Activated CD4-positive, alpha-beta T cell treated with anti-CD3 and anti-CD28 coated beads, Interleukin-2, amount 50 U/mL, for 1 hour (primary cell): ENCODE measurements around the gene ELK1.
"Not testable (repeated sequence)": the region's sequence is repeated elsewhere in the genome, so short reads cannot be mapped to it uniquely, and the experiment has no call there.

Experiments
- DNase-seq: peaks from one replicate; pipeline ENCODE4 v3.0.0-alpha.2; 2020

Gene ELK1

GRCh38 chrX:47650164-47651042 lies at the start of gene ELK1:
Gene ELK1 (minus strand): TSS chrX:47650563. CDS start chrX:47641441, 9,122 bp downstream.
- DNase-seq, result peak; percentile 84

GRCh38 chrX:47697181-47697580 lies 46.8 kb upstream of the ELK1 start:
- DNase-seq, result no peak

GRCh38 chrX:47690175-47690574 lies 39.8 kb upstream of the ELK1 start:
- no peak for DNase-seq

DNA sequence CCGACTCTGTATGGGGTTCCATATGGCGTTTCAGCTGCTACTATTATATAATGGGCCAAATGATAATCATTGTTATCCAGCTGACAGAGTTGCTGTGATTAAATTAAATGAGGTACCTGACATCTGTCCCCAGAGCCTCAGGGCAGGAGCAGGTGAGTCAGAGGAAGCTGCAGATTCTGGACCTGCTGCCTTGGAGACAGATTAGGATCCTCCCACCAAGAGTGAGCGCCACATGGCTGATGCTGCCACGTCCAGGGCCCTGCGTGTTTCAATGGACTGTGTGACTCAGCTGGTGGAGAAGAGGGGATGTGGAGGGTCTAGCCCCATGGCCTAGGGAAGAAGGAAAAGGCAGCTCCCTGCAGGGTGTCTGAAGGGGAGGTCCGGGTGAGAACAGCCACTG lies 36.9 kb upstream of the ELK1 start:
- DNase-seq, result no peak

GRCh38 chrX:47683829-47684205 lies 33.5 kb upstream of the ELK1 start:
- DNase-seq, result no peak

GRCh38 chrX:47683184-47683828 lies 32.9 kb upstream of the ELK1 start:
- no peak for DNase-seq

DNA sequence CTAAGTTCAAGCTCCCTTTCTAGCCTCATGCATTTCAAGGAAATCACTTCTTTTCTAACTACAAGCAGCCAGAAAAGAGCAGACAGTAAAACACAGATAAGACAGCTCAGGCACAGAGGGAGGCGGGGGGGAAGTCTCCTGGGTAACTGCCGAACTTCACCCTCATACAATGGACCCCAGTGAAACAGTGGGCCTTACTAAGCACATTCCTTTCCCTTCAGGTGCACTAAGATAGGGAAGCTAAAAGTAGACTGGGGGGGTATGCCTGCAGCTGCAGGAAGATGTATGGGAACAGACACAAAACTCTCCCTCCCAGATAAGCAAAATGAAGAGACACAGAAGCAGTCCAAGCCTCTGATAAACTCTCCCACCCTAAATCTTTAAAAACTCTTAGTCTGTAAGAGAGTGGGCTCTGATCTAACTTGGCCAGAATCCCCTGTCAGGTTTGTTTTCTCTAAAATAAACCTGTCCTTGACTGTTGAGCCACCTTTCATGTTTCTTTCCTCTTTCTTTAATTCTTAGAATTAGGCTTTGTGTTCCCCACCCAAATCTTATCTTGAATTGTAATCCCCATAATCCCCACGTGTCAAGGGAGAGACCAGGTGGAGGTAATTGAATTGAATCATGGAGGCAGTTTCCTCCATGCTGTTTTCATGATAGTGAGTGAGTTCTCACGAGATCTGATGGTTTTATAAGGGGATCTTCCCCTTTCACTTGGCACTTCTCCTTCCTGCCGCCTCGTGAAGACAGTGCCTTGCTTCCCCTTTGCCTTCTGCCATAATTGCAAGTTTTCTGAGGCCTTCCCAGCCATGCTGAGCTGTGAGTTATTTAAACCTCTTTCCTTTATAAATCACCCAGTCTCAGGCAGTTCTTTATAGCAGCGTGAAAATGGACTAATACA lies 25.8 kb upstream of the ELK1 start:
- not testable (repeated sequence) for DNase-seq

- DNase-seq, result no peak
Measured at GRCh38 chrX:47674776-47675175, 24.4 kb upstream of the ELK1 start.

DNA sequence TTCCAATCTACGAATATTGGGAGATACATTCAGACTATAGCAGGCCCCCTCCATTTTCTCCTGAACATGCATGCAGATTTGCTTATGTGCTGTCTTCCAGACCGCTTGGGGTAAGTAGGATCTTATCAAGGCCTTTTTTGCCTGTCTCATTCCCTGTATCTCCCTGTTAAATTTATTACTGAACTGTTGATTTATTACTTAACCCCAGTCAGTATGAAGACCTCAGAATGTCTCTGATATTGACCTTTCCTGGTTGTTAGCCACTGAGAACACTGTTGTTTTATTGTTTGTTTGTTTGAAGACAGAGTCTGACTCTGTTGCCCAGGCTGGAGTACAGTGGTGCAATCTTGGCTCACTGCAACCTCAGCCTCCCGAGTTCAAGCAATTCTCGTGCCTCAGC lies 15.4 kb upstream of the ELK1 start:
- DNase-seq, result not testable (repeated sequence)

DNA sequence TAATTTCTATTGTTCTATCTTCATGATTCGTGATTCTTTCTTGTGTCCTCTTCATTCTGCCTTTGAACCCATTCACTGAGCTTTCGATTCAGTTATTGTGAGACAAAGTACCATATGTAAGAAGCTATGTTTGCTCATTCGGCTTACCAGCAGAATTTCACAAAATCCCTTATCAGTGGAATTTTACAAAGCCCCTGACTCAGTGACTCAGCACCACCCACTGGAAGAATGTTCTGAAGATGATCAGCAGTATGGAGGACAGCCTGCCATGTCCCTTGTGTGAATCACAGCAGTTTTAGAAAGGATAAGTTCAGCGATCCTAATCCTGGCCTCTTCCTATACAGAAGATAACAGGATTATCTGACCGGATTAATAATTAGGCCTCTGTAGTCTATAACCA lies 14.4 kb upstream of the ELK1 start:
- DNase-seq, result no peak

DNA sequence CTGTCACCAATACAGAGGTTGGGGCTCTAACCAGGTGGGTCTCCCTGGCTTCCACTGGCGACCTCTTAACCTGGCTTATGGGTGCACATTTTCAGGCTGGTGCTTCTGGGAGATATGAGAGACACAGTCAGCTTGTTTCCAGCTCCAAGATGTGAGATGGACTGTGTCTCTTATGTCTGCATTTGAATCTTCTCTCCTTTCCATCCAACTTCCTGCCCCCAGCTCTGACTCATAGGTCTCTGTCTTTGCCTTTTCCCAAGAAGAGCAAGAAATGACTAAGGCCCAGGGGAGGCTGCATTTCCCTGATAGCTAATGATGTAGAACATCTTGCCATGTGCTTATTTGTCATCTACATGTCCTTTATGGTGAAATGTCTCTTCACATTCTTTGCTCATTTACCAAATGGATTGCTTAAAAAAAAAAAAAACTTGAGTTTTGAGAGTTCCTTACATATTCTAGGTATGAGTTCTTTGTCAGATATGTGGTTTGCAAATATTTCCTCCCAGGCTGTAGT lies 11.8 kb upstream of the ELK1 start:
- no peak for DNase-seq

DNA sequence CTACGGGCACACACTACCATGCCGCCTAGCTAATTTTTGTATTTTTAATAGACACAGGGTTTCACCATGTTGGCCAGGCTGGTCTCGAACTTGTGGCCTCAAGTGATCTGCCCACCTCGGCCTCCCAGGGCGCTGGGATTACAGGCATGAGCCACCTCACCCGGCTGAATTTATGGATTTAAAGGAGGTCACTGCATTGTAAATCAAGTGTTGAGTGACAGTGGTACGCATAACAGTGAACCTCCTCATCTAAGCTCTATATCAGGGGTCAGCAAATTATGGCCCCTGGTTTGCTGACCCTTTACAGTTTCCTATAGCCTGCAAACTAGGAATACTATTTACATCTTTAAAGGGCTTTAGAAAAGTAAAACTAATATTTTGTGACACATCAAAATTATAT lies 11.2 kb upstream of the ELK1 start:
- DNase-seq, result no peak

GRCh38 chrX:47659421-47659726 lies 9.0 kb upstream of the ELK1 start:
- DNase-seq, result no peak

- peak; percentile 91 for DNase-seq
Measured at GRCh38 chrX:47658684-47659420, 8.5 kb upstream of the ELK1 start, which contains the start of gene UXT. Gene UXT (minus strand): TSS chrX:47659180. CDS start chrX:47658927, 253 bp downstream.

DNA sequence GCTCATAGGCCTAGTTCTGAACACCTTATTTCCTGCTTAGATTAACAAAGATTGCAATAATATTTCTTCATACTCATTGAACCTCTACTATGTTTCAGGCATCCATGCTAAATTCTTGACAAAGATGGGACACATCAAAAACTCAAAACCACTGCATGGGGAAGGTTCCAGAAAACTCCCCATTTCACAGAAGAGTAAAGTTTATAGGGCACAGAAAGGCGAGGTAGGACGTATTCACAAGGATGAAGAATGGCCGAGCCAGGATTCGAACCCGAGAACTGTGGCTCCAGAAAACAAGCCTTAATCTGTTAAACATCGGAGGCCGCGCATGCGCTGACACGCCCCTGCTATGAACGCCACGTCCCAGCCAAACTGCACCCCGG lies 7.9 kb upstream of the ELK1 start:
- DNase-seq, result no peak

DNA sequence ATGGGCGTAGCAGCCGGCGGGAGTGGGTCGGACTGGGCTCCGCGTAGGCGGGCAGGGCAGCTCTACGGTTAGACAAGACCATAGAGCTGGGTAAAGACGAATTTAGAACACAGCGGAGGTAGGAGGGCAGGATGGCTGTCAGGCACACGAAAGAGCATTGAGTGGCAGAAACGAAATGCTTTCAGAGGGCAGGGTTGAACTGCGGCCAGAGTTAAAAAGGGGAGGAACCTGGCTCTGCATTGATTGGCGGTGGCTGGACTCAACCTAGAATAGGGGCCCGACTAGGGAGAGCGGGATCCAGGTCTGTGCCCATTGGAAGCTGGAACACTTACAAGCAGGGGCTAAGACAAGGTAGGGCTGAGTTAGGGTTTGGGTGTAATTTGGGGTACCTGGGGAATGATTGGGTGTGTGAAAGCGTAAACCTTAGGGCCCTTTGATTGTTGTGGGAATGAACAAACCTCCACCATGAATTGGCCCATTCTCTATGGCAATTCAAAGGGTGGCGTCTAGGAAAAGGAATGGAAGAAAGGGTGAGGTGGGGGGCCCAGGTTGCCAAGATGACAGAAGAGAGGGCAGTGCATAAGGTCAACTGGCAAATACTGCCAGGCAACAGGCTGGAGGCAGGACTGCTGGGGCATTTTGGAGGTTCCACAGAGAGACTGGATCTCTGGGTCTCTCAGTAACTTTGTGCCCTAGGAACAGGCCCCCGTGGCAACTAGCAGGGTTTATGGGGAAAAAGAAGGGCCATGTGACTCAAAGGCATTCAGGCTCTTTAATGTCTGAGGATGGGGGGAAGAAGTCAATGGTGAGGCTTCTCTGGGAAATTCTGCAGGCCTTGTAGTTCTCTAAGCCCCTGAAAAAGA lies 911 bp upstream of the ELK1 start:
- DNase-seq, result no peak

DNA sequence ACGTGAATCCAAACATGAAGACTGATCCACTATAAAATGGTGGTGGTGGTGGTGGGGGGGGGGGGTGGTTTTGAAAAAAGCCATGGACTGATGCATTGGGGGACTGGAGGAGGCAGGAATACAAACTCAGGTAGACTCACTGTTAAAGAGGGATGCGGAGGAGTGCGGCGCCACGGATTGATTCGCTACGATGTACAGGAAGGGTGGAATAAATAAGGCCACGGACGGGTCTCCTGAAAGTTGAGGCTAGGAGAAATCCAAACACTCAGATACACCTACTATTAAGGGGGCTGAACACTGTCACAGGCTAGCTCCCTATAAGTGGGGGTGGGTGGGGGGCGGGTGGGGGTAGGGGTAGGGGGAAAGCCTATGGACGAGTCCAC lies 591 bp downstream of the ELK1 start:
- no peak for DNase-seq

DNA sequence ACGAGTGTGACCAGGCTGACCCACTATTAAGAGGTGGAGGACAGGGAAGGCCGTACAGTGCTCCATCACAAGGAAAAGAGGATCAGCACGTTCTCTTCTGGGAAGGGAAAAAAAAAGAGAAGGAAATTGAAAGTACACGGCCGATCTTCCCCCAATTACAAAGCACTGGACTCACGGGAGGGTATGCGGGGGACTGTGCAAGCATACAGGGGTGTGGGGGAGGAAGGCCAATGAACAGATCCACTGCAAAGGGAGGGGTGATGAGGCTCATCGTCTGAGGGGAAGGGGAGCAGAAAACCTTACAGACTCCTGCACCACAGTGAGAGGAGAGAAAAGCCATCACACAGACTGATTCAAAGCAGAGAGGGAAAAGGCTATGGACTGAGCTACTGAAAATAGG lies 1.1 kb downstream of the ELK1 start:
- DNase-seq, result no peak

GRCh38 chrX:47648376-47648775 lies 2.0 kb downstream of the ELK1 start:
- no peak for DNase-seq

GRCh38 chrX:47646636-47647035 lies 3.7 kb downstream of the ELK1 start:
- DNase-seq, result no peak

GRCh38 chrX:47645530-47645929 lies 4.8 kb downstream of the ELK1 start:
- no peak for DNase-seq
